HL-60 (cell line): ENCODE results near the gene IRS1.

Source experiments
- DNase-seq, 2 experiments: peaks; one replicate each; pipeline ENCODE4 v3.0.0-alpha.2; 2010 to 2020; ENCODE audit warnings: low read depth in 1 of 2, low spot score in 1 of 2
- H3K27ac ChIP-seq: fragments of 250-450 bp; sonication (Bioruptor Pico); replicated peaks from 2 replicates; pipeline ENCODE4 v1.5.1; 2020; ENCODE audit warnings: mild to moderate bottlenecking, moderate library complexity
- H3K27me3 ChIP-seq: fragments of 250-450 bp; sonication (Bioruptor Pico); 2 replicates; pipeline ENCODE4 v1.5.1; 2021; ENCODE audit warnings: mild to moderate bottlenecking, moderate library complexity; ENCODE audit not compliant: insufficient read depth, poor library complexity, severe bottlenecking
- H3K4me3 ChIP-seq: replicated peaks from 2 replicates; pipeline ENCODE4 v1.5.1; 2011; ENCODE audit warnings: mild to moderate bottlenecking, control low read depth, low read length; ENCODE audit not compliant: insufficient read depth
- CTCF ChIP-seq: IDR thresholded peaks from one replicate; pipeline ENCODE4 v1.5.1; 2011; ENCODE audit warnings: low read length, control low read depth, inconsistent platforms; ENCODE audit not compliant: insufficient read depth
- GABPA ChIP-seq: IDR thresholded peaks from 2 replicates; pipeline ENCODE4 v1.6.1; 2012; ENCODE audit warnings: low read depth
- POLR2AphosphoS5 ChIP-seq: IDR thresholded peaks from 2 replicates; pipeline ENCODE4 v1.6.1; 2012; ENCODE audit warnings: low read depth
- REST ChIP-seq: IDR thresholded peaks from 2 replicates; pipeline ENCODE4 v1.6.1; 2012; ENCODE audit warnings: low read depth; ENCODE audit not compliant: insufficient replicate concordance
- SPI1 ChIP-seq: IDR thresholded peaks from 2 replicates; pipeline ENCODE4 v1.6.1; 2012; ENCODE audit warnings: low read depth, mild to moderate bottlenecking, borderline replicate concordance

Gene IRS1

GRCh38 chr2:226761195-226761583, 38.4 kb downstream of the IRS1 start:
- no peak for TF ChIP-seq SPI1
- no peak for TF ChIP-seq CTCF
- no peak for TF ChIP-seq POLR2AphosphoS5
- TF ChIP-seq REST = no peak
- no peak for TF ChIP-seq GABPA
- Histone ChIP-seq H3K27ac (no peak overlapping the region), H3K4me3 (no peak overlapping the region), H3K27me3 (no peaks in the 10 kb centered on the region)
- no peak for DNase-seq

GRCh38 chr2:226760412-226761194, 39.0 kb downstream of the IRS1 start:
- no peaks in the 10 kb centered on the region for H3K27me3 ChIP-seq
- H3K27ac ChIP-seq = no peak overlapping the region
- H3K4me3 ChIP-seq = no peak overlapping the region
- no peak for DNase-seq
- TF ChIP-seq REST = no peak
- TF ChIP-seq SPI1 = no peak
- no peak for TF ChIP-seq CTCF
- TF ChIP-seq POLR2AphosphoS5 = no peak
- no peak for TF ChIP-seq GABPA

GRCh38 chr2:226759768-226760167, 39.9 kb downstream of the IRS1 start:
- no peak overlapping the region for H3K4me3 ChIP-seq
- DNase-seq = no peak
- H3K27ac ChIP-seq = no peak overlapping the region
- no peak for TF ChIP-seq CTCF
- H3K27me3 ChIP-seq = no peaks in the 10 kb centered on the region
